ENCODE data around the gene RITA1.

- TF ChIP-seq, protein P1, sequence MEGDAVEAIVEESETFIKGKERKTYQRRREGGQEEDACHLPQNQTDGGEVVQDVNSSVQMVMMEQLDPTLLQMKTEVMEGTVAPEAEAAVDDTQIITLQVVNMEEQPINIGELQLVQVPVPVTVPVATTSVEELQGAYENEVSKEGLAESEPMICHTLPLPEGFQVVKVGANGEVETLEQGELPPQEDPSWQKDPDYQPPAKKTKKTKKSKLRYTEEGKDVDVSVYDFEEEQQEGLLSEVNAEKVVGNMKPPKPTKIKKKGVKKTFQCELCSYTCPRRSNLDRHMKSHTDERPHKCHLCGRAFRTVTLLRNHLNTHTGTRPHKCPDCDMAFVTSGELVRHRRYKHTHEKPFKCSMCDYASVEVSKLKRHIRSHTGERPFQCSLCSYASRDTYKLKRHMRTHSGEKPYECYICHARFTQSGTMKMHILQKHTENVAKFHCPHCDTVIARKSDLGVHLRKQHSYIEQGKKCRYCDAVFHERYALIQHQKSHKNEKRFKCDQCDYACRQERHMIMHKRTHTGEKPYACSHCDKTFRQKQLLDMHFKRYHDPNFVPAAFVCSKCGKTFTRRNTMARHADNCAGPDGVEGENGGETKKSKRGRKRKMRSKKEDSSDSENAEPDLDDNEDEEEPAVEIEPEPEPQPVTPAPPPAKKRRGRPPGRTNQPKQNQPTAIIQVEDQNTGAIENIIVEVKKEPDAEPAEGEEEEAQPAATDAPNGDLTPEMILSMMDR (IDR thresholded peaks at IDR 0.05): no peak
- no peak for TF ChIP-seq EP300 (IDR thresholded peaks at IDR 0.05)
Measured at GRCh38 chr12:113146999-113147398, 38.5 kb upstream of the RITA1 start.

All from ovary (tissue), 3 donors.